ENCODE data around the gene PIGU.

GRCh38 chr20:34570859-34571306, 106.0 kb downstream of the PIGU start:
- TF ChIP-seq CTCF (IDR thresholded peaks at IDR 0.05; ENCODE audit: poor library complexity, severe bottlenecking) = no peak
- no peak for TF ChIP-seq SMC3 (conservative IDR thresholded peaks at IDR 0.05; ENCODE audit: poor library complexity)
- no peak for TF ChIP-seq MXI1 (conservative IDR thresholded peaks at IDR 0.05; ENCODE audit: poor library complexity, severe bottlenecking)
- no peak for TF ChIP-seq REST (IDR thresholded peaks at IDR 0.05; ENCODE audit: borderline replicate concordance)
- TF ChIP-seq POLR2AphosphoS5 (IDR thresholded peaks at IDR 0.05) = no peak
- TF ChIP-seq EZH2 (IDR thresholded peaks at IDR 0.05; ENCODE audit: borderline replicate concordance, insufficient read depth, low read length, poor library complexity, severe bottlenecking) = no peak
- no peak for TF ChIP-seq RAD21 (conservative IDR thresholded peaks at IDR 0.05)
- no peak for TF ChIP-seq EP300 (conservative IDR thresholded peaks at IDR 0.05; ENCODE audit: poor library complexity, severe bottlenecking)
- TF ChIP-seq TAF1 (IDR thresholded peaks at IDR 0.05; ENCODE audit: low read depth) = no peak
